Measurements from ENCODE around the gene INTS15.

Gene INTS15

GRCh38 chr7:6571160-6571779 is 18.6 kb upstream of the INTS15 start:
- TF ChIP-seq SPI1 (IDR thresholded peaks at IDR 0.05; ENCODE audit: borderline replicate concordance, low read depth): no peak
- no peak for TF ChIP-seq REST (IDR thresholded peaks at IDR 0.05; ENCODE audit: insufficient replicate concordance, low read depth)
- TF ChIP-seq CTCF (IDR thresholded peaks at IDR 0.05; ENCODE audit: insufficient read depth, low read length): no peak
- no peak for TF ChIP-seq POLR2AphosphoS5 (IDR thresholded peaks at IDR 0.05; ENCODE audit: low read depth)
- TF ChIP-seq GABPA (IDR thresholded peaks at IDR 0.05; ENCODE audit: low read depth): no peak
- Histone ChIP-seq H3K4me3 (replicated peaks; ENCODE audit: insufficient read depth, low read length) (no peak overlapping the region), H3K27ac (replicated peaks) (no peak overlapping the region), H3K27me3 (ENCODE audit: insufficient read depth, poor library complexity, severe bottlenecking) (no peaks in the 10 kb centered on the region)
- DNase-seq (ENCODE audit: low read depth in 1 of 2, low spot score in 1 of 2): no peak

GRCh38 chr7:6575281-6576023 is 14.4 kb upstream of the INTS15 start:
- DNase-seq (ENCODE audit: low read depth in 1 of 2, low spot score in 1 of 2): no peak

More at GRCh38 chr7:6575281-6576023, 14.4 kb upstream of the INTS15 start:
- H3K27me3 ChIP-seq (ENCODE audit: insufficient read depth, poor library complexity, severe bottlenecking): no peaks in the 10 kb centered on the region
- TF ChIP-seq REST (IDR thresholded peaks at IDR 0.05; ENCODE audit: insufficient replicate concordance, low read depth) (no peak), CTCF (IDR thresholded peaks at IDR 0.05; ENCODE audit: insufficient read depth, low read length) (no peak), SPI1 (IDR thresholded peaks at IDR 0.05; ENCODE audit: borderline replicate concordance, low read depth) (no peak), GABPA (IDR thresholded peaks at IDR 0.05; ENCODE audit: low read depth) (no peak), POLR2AphosphoS5 (IDR thresholded peaks at IDR 0.05; ENCODE audit: low read depth) (no peak)
- H3K27ac ChIP-seq (replicated peaks): no peak overlapping the region
- no peak overlapping the region for H3K4me3 ChIP-seq (replicated peaks; ENCODE audit: insufficient read depth, low read length)

Measured in HL-60 (cell line).